Body of pancreas (tissue), 4 donors: ENCODE results near the gene NRP2. TPM values are rescaled to one million over a fixed set of nuclear protein-coding genes. Genes with fewer than 3 reads are reported as not detected.
A peak's percentile ranks its signal among the peaks of the same experiment; 100 is the strongest.

Experiments used
- ATAC-seq: fragments of 150-250 bp; one replicate; pipeline ENCODE4 v1.9.1; 2016
- DNase-seq, 4 donors: peaks; one replicate each; pipeline ENCODE4 v3.0.0-alpha.2; 2019
- H3K27ac ChIP-seq, 4 donors: fragments of 200-600 bp; sonication (generic); 1 replicate in 3 of 4; 2 replicates in 1 of 4; pipeline versions ENCODE4 v1.5.1 to v1.6.1; 2016 to 2019; ENCODE audit warnings: mild to moderate bottlenecking in 1 of 4, mixed read lengths in 1 of 4, moderate library complexity in 1 of 4
- H3K27me3 ChIP-seq, 2 donors: fragments of 200-600 bp; sonication (generic); one replicate each; pipeline ENCODE4 v1.6.0; 2016; ENCODE audit warnings: mild to moderate bottlenecking in 1 of 2
- H3K36me3 ChIP-seq, 2 donors: fragments of 200-600 bp; sonication (generic); replicated peaks in 1 of 2; 2 replicates each; pipeline ENCODE4 v1.5.1; 2016; ENCODE audit warnings: low read depth in 2 of 2; ENCODE audit not compliant: insufficient read depth in 1 of 2
- H3K4me1 ChIP-seq: fragments of 200-600 bp; sonication (generic); one replicate; pipeline ENCODE4 v1.6.0; 2016
- H3K4me3 ChIP-seq, 2 donors: fragments of 200-600 bp; sonication (generic); 1 replicate in 1 of 2; 2 replicates in 1 of 2; pipeline ENCODE4 v1.5.1; 2016 to 2019
- H3K9me3 ChIP-seq, 3 donors: fragments of 200-600 bp; sonication (generic); 1 replicate in 2 of 3; 2 replicates in 1 of 3; pipeline ENCODE4 v1.5.1; 2016
- CTCF ChIP-seq, 7 experiments: fragments of 450-650 bp in 4 of 7; fragments of 200-600 bp in 3 of 7; sonication (generic) in 3 of 7; IDR thresholded peaks; one replicate each; pipeline ENCODE4 v1.5.1; 2016 to 2019; ENCODE audit warnings: antibody characterized with exemption in 7 of 7
- POLR2A ChIP-seq, 3 donors: fragments of 450-650 bp; IDR thresholded peaks; one replicate each; pipeline ENCODE4 v1.6.1; 2016; ENCODE audit warnings: antibody characterized with exemption in 3 of 3, mild to moderate bottlenecking in 2 of 3
- WGBS, 2 donors: methylation state at CpG; one replicate each; pipeline ENCODE4 v1.1.5; 2017; 5-methylcytosine and 5-hydroxymethylcytosine counted together
- intact Hi-C: fragments of 100-400 bp; cut with DNase I; formaldehyde crosslinking; loops from one replicate; pipeline ENCODE4 v1.15.1; 2023
- total RNA-seq, 2 donors: library from RNA; depleted of rRNA; stranded (reverse); fragments of >200 nt; gene quantifications; one replicate each; pipeline ENCODE4 v1.1.0, GENCODE V29; 2016

Gene NRP2
- total RNA-seq, 2 donors from 2014 or later = 5.7 to 7.6 TPM

- intact Hi-C loops = no loop called here
- H3K27ac ChIP-seq = no peak overlapping the region
Measured at GRCh38 chr2:205731583-205731981, 49.3 kb downstream of the NRP2 start.

GRCh38 chr2:205732314-205732713 lies 50.0 kb downstream of the NRP2 start:
- Histone ChIP-seq H3K4me3 (no peak overlapping the region), H3K27me3 (no peaks in the 10 kb centered on the region), H3K9me3 (no peaks in the 10 kb centered on the region), H3K27ac (no peak overlapping the region), H3K4me1 (no peaks in the 10 kb centered on the region), H3K36me3 (no peaks in the 10 kb centered on the region)
- no peak for TF ChIP-seq POLR2A (IDR thresholded peaks at IDR 0.05)
- TF ChIP-seq CTCF (IDR thresholded peaks at IDR 0.05) = no peak
- DNase-seq (no peak), ATAC-seq (no peak)
- 93 to 96% methylated on average over 9 of the region's 9 CpGs for WGBS, 2 donors
- intact Hi-C loops = no loop called here

More at GRCh38 chr2:205731583-205731981, 49.3 kb downstream of the NRP2 start:
- Histone ChIP-seq H3K4me3 (no peak overlapping the region), H3K36me3 (no peaks in the 10 kb centered on the region), H3K4me1 (no peaks in the 10 kb centered on the region), H3K27me3 (no peaks in the 10 kb centered on the region), H3K9me3 (no peaks in the 10 kb centered on the region)
- TF ChIP-seq CTCF (IDR thresholded peaks at IDR 0.05) = no peak
- TF ChIP-seq POLR2A (IDR thresholded peaks at IDR 0.05) = no peak
- DNase-seq = no peak
- 50 to 52% methylated on average over 4 of the region's 4 CpGs for WGBS, 2 donors
- ATAC-seq = no peak

DNA sequence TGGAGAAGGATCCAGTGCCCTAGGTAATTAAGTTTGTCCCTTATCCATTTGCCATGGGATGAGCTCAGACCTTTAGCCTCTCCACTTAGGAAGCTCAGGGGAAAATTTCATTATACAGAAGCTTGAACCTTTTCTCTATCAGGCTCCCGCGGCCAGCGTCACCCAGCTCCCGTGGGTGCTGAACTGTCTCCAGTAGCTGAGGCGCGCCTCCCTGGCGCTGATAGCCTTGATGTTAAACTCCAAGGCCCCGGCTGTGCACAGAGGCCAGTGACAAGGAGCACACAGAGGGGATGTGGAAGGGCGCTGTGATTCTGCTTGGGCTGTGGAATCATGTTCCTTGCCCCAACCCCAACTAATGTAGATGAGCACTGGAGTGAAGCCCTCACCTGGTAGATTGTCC lies 50.8 kb downstream of the NRP2 start:
- ATAC-seq (no peak), DNase-seq (no peak)
- H3K4me1 ChIP-seq = no peaks in the 10 kb centered on the region
- H3K27ac ChIP-seq = no peak overlapping the region
- no peak for TF ChIP-seq POLR2A (IDR thresholded peaks at IDR 0.05)
- no peak for TF ChIP-seq CTCF (IDR thresholded peaks at IDR 0.05)
- intact Hi-C loops = no loop called here
- no peak overlapping the region for H3K4me3 ChIP-seq
- H3K9me3 ChIP-seq = no peaks in the 10 kb centered on the region
- H3K27me3 ChIP-seq = no peaks in the 10 kb centered on the region
- H3K36me3 ChIP-seq = no peaks in the 10 kb centered on the region
- whole genome bisulfite sequencing, 2 donors = 86 to 90% methylated on average over 8 to 9 of the region's 9 CpGs

GRCh38 chr2:205733648-205734047 lies 51.3 kb downstream of the NRP2 start:
- WGBS, 2 donors = 85 to 89% methylated on average over 14 of the region's 14 CpGs
- intact Hi-C loops = no loop called here
- TF ChIP-seq POLR2A (IDR thresholded peaks at IDR 0.05) (no peak), CTCF (IDR thresholded peaks at IDR 0.05) (no peak)
- Histone ChIP-seq H3K4me1 (no peaks in the 10 kb centered on the region), H3K27ac (no peak overlapping the region), H3K4me3 (no peak overlapping the region), H3K9me3 (no peaks in the 10 kb centered on the region), H3K27me3 (no peaks in the 10 kb centered on the region), H3K36me3 (no peaks in the 10 kb centered on the region)
- ATAC-seq = no peak
- DNase-seq = no peak

- intact Hi-C loops = no loop called here
- WGBS, 2 donors = 74 to 76% methylated on average over 6 of the region's 6 CpGs
Measured at GRCh38 chr2:205734436-205735037, 52.2 kb downstream of the NRP2 start.

More at GRCh38 chr2:205734436-205735037, 52.2 kb downstream of the NRP2 start:
- Histone ChIP-seq H3K4me1 (no peaks in the 10 kb centered on the region), H3K27me3 (no peaks in the 10 kb centered on the region), H3K36me3 (no peaks in the 10 kb centered on the region), H3K4me3 (no peak overlapping the region), H3K27ac (no peak overlapping the region), H3K9me3 (no peaks in the 10 kb centered on the region)
- TF ChIP-seq CTCF (IDR thresholded peaks at IDR 0.05) = no peak
- no peak for TF ChIP-seq POLR2A (IDR thresholded peaks at IDR 0.05)
- ATAC-seq (peak; percentile 45), DNase-seq (peak in 2 of 4 donors; percentile 18 to 42)
